GM12874 (cell line): Measurements from ENCODE around the gene SPPL2C.

Source experiments
- TF ChIP-seq, protein P1 (sequence below): IDR thresholded peaks from 2 replicates; pipeline ENCODE4 v1.5.1; 2011; ENCODE audit warnings: low read depth, mild to moderate bottlenecking, control low read depth, low read length, moderate library complexity; ENCODE audit not compliant: insufficient read depth

Gene SPPL2C

DNA sequence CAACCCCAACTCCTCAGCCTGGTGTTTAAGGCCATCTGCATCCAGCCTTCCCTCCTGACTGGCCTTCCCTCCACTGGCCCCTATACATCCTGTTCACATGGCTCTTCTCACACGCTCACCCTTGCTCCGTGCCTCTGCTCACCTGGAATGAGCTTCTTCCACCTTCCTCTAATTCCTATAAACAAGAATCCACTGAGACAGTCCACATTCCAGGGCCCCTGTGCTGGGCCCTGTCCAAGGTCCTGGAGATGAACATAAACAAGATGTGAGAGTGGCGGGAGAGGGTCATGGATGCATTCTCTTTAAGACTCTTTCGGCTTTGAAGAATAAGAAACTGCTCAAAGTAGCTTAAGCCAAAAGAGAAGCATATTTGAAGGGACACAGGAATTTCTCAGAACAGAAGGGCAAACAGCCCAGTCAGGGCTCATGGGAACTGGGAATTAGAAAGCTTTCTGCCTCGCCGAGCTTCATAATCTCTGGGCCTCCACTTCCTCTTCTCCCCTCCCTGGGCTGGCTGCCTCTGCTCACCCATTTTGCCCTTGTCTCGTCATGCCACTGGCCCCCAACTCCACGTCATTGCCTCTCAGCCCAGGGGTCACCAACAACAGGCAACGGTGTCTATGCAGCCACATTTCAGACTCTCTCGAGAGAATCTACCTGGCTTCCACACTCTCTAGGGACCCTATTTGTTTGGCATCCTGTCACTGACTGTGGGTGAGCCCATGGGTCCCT is 13.5 kb downstream of the SPPL2C start:
- TF ChIP-seq, protein P1, sequence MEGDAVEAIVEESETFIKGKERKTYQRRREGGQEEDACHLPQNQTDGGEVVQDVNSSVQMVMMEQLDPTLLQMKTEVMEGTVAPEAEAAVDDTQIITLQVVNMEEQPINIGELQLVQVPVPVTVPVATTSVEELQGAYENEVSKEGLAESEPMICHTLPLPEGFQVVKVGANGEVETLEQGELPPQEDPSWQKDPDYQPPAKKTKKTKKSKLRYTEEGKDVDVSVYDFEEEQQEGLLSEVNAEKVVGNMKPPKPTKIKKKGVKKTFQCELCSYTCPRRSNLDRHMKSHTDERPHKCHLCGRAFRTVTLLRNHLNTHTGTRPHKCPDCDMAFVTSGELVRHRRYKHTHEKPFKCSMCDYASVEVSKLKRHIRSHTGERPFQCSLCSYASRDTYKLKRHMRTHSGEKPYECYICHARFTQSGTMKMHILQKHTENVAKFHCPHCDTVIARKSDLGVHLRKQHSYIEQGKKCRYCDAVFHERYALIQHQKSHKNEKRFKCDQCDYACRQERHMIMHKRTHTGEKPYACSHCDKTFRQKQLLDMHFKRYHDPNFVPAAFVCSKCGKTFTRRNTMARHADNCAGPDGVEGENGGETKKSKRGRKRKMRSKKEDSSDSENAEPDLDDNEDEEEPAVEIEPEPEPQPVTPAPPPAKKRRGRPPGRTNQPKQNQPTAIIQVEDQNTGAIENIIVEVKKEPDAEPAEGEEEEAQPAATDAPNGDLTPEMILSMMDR: no peak

DNA sequence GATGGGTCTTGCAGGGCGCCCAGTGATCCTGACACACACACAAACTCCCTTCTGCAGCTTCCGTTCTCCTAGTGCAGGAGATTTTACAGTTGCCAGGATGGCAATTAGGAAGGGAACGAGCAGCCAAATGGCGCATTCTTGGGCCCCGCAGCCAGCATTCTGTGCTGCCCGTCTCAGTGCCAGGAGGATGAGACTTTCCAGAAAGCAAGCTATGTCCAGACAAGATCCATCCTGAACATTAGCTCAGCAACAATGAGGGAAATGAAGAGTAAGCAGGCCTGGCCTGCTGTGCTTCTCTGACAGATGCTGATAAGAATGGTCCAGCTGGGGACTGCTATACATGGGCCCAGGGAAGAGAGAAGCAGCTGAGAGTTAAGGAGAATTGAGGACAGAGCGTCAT is 16.5 kb downstream of the SPPL2C start:
- TF ChIP-seq, protein P1: no peak

GRCh38 chr17:45863857-45864654 is 19.4 kb downstream of the SPPL2C start:
- TF ChIP-seq, protein P1: no peak

DNA sequence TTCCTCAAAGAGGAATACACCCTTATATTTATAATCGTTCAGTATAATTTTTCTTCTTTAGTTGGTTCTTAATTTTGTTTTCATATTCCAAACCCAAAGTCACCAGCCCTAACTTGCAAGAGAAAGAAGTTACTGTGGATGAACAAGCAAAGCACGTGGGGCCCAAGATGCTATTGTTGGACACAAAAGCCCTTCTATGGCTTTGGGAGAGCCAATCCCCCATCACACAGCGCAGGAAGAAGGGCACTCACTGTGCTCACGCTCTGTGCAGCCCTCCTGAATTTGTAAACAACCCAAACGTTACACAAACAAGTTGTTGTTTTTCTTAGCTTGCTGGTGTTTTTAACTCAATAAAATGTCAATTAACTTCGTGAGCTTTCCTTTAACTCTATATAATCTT is 22.5 kb downstream of the SPPL2C start:
- TF ChIP-seq, protein P1: no peak

DNA sequence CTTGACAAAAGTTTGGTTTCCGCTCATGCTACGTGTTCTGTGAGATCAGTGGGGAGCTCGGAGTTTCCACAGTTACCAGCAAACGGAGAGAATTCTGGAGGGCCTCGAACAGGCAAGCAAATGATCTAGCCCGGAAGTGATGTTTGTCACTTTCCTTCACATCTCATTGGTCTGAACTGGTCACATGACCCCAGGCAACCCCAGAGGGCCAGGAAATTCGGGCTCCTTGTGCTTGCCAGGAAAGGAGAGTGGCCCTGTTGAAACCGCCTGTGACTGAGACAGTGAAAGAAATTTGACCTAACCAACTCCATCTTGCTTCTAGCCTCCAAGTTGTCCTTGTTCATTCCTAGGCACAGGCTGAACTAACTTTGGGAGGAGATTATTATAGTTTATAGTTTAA is 23.0 kb downstream of the SPPL2C start:
- TF ChIP-seq, protein P1: no peak

DNA sequence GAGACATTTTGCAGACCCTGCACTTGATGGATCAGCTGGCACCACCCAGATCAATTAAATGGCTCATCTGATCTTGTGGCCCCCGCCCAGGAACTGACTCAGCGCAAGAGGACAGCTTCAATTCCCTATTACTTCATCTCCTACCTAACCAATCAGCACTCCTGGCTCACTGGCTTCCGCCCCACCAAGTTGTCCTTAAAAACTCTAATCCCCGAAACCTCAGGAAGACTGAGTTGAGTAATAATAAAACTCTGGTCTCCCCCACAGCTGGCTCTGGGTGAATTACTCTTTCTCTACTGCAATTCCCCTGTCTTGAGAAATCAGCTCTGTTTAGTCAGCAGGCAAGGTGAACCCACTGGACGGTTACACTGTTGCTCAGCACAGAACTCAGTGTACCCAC is 23.6 kb downstream of the SPPL2C start:
- TF ChIP-seq, protein P1: no peak

DNA sequence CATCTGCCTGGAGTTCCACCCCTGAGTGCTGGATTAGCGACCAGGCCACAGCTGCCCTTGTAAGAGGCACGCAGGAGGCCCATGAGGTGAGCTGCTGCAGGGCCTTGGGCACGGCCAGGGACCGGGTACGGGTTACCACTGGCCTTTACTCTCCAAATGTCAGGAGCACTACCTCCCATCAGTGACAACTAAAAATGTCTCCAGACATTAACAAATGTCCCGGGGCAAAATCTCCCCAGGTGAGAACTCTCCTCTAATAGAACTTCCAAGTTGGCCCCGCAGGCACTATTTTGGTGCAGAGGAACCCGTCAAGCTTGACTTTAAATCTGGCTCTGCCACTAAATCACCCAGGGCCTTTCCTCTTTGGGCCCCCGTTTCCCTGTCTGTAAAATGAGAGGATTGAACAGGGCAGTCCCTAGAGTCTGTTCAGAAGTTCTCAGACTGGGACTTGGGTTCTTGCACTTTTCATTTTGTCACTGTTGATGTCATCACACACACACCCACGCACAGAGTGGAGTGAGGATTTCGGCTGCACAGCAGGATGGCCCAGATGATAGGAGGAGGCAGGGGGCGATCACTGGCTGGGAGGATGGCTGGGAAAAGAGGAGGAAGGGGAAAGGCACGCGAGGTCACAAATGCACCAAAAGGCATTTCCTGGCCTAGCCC is 25.1 kb downstream of the SPPL2C start:
- TF ChIP-seq, protein P1: no peak
